Mesenteric fat pad (tissue), 1 donor: ENCODE data around the gene CAMK2A. TPM values are rescaled to one million over a fixed set of nuclear protein-coding genes. Genes with fewer than 3 reads are reported as not detected.

Experiments used
- DNase-seq: peaks from one replicate; pipeline ENCODE4 v3.0.0-alpha.2; 2020; ENCODE audit warnings: low spot score
- total RNA-seq: library from RNA; stranded (reverse); fragmentation: NEBNext Ultra II Directional; extraction: Animal tissue kit (Norgen Biotek cat#: 25700); gene quantifications from one replicate; pipeline ENCODE4 v1.2.1, GENCODE V29; 2021
- donor health status: DM: yes; HTN: yes; CAD: no.

Gene CAMK2A
- total RNA-seq, 1 donor from 2014 or later = not detected

DNA sequence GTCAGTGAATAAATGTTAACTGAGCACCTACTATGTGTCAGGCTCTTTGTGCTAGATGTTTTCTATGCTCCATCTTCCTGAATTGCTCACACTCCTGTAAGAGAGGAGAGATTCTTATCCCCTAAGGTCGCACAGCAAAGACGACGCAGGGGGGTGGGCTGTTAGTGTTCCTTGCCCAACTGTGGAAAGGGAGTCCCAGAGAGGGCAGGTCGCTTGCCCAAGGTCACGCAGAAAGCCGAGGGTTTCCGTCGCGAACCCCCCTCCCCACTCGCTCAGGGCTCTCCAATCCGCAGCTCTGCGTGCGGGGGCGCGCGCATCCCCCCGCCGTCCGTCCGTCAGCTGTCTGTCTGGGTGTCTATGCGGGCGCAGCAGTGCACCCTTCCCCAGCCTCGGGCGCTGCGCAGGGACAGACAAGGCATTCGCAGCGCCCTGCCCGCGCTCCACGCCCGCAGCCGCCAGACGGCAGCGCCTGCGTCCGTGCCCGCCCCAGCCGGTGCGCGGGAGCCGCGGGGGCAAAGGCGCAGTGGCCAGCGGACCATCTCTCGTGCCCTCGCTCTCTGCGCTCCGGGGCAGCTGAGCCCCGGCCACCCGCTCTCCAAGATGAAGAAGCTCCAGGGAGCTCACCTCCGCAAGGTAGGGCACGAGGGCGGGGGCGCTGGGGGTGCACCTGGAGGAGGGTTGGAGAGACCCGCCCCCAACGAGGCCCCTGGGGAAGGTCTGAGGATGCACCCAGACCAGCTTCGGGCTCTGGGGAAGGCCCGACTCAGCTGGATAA is 99.7 kb downstream of the CAMK2A start, which contains the start of gene SLC6A7:
Gene SLC6A7 (plus strand): TSS at position 335 of the 775 bp plus-strand sequence. CDS start 266 bp downstream, at position 601.
- DNase-seq = no peak

DNA sequence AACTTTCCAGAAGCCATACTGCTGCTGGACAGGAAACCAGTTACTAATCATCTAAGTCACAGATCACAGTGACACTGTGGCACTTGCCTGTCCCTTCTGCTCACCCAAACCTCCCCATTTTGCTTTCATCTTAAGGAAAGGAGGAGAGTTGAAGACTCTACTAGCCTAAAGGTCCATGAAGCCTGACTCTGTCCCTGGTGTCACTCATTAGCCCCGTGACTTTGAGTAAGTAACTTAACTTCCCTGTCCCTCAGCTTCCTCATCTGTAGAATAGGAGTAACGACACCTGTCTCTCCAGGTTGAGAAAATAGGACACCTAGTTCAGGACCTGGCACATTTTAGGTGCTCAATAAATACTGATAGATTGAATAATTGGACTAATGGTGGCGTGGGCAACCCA is 100.2 kb downstream of the CAMK2A start:
- DNase-seq = no peak

DNA sequence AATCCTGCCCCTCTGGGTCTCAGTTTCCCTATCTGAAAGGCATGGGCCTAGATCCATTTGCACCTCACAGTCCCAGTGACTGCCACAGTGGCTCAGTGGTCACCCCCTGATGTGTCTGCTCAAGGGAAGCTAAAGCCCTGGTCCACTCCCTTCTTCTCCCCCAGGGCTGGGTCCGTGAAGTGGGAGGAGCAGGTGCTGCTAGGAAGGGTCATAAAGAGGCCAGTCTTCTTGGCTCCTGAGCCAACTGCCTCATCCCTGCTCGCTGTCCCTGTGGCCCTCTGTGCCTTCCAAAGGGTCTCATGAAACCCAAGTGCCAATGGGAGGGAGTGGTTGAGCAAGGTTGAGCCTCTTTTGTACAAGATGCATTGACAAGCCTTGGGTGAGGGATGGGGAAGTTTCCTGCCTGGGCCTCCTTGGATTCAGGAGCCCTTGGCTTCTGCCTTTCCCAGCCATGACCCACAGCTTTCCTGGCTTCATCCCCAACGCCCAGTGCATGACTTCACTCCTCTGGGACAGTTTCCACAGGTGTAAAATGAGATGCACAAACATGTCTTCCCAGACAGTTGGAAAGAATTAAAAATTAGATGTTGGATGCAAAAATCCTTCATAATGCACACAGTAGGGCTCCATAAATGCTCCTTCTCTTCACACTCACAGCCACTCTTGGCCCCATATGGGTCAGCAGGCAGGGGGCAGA is 101.3 kb downstream of the CAMK2A start:
- DNase-seq = no peak

DNA sequence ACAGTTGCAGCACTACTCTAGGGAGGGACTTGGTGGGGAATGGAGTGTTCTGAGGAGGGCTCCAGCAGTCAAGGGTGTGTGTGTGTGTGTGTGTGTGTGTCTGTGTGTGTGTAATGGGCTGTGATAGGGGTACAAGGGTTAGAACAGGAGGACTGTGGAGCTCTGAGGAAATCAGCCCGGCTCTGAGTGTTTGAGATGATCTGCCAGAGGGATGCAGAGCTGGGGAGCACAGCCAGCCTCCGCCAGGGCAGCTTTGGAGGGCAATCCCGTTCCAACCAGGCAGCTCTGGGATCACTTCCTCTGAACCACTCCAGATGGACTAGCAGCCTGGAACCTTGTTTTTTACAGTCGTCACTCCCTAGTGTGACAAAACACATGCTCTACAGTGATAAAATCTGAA is 102.7 kb downstream of the CAMK2A start:
- DNase-seq = no peak

DNA sequence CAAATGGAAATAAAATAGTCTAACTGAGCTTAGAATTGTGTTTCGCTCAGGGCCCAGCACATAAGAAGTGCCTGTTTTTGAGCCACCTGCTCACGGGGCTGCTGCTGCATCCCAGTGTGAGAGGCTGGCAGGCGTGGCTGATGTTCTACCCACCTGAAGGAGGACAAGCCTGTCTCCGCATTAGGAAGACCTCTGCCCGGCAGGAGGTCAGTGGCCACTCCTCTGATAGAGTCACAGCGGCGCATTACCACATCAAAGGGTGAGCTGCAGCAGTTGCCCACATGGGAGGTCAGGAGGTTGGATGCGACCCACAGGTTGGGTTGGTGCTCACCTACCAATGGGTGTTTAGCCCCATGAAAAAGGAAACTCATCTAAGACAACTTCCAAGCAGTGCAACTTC is 103.4 kb downstream of the CAMK2A start:
- DNase-seq = no peak

DNA sequence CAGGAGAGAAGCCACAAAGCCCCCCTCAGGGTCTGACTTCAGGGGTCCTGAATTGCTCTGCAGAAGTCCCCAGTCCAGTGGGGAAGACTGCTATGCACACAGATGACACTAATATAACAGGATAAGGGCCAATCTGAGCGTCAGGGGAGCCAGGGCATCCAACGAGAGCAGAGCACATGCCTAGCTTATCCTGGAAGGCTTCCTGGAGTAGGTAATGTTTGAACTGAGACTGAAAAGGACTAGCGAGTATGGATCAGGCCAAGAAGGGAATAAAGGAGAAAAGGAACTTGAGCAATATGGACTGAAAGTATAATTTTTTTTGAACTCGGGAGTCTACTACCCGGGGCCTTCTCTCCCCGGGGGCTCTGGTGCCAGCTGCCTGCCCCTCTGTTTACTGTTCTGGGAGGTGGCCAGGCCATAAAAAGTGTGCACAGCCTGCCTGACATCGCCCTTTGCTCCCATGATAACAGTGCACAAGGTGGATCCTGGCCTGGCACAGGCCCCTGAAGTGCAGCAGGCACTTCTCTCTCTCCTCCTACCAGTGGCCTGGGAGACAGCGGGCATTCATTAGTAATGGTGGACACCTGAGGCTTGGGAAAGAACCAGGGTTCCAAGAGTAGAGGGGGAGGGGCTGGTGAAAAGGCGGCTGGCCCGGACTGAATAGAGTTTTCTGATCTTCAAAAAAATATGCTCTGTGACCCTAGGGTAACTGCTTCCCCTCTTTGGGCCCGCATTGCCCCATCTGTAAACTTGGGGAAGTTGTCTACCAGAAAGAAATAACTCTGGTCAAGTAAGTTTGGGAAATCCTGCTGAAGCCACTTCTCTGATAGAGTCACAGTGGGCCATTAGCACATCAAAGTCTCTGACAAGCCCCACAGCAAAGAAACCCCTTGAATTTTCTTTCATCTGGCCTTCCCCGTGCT is 104.3 kb downstream of the CAMK2A start:
- DNase-seq = no peak

DNA sequence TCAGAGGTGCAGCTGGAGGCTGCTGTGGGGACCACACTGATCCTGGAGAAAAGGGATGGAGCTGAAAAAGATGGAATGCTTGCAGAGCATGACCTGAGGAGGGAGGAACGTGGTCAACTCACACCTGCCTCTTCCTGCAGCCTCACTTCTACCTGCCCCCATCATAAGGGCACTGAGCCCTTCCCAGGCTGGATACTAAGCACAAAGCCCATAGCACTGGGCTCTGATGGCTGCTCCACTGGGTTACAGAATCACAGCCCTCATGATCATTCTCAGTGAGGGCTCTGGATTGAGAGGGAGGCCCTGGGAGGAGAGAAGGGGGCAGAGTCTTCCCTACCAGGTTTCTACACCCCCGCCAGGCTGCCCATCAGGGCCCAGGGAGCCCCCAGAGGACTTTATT is 105.6 kb downstream of the CAMK2A start:
- no peak for DNase-seq

DNA sequence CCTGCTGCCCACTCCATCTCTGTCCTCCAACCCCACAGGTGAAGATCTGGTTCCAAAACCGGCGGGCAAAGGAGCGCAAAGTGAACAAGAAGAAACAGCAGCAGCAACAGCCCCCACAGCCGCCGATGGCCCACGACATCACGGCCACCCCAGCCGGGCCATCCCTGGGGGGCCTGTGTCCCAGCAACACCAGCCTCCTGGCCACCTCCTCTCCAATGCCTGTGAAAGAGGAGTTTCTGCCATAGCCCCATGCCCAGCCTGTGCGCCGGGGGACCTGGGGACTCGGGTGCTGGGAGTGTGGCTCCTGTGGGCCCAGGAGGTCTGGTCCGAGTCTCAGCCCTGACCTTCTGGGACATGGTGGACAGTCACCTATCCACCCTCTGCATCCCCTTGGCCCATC is 106.1 kb downstream of the CAMK2A start:
- no peak for DNase-seq

DNA sequence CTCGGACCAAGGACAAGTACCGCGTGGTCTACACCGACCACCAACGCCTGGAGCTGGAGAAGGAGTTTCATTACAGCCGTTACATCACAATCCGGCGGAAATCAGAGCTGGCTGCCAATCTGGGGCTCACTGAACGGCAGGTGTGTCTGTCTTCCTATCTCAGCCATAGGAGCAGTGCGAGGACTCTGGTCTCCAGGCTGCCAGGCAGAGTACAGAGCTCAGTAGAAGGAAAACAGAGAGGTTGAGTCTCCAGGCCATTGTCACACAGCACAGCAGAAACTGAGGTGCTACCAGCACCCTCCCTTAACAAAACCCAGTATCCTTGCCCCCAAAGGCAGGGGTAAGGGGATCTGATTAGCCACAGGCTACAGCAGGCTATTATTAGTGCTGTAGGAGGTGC is 106.8 kb downstream of the CAMK2A start:
- DNase-seq = no peak

DNA sequence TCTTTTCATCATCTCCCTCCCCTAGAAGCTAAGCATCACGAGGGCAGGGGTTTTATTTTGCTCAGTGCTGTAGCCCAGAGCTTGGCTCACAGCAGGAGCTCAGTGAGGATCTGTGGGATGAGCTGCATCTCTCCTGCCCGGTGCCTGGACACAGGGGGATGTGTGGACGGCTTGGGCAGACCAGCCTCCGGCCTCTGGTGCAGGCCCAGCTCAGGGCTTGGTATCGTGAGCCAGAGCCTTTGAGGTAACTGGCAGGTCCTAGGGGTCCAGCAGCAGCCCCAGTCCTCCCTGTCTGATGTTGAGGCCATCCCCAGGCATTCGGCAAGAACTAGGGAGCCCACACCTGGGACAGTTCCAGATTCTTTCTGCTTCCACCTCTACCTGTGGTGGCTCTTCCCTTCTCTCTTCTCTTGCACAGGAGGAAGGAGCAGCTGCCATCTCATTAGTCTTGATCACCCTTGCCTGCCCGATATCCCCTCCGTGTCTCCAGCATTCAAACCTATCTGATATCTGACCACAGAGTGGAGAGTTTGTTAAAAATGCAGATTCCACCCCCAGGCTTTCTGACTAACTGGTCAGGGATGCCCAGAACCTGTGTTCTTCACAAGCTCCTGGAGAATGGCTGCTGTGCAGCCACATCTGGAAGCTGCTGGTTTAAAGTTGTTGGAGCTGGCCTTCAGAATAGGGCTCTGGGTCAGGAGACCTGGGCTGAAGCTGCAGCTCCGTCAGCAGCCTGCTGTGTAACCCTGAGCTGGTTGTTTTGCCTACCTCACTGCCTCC is 107.6 kb downstream of the CAMK2A start:
- no peak for DNase-seq

DNA sequence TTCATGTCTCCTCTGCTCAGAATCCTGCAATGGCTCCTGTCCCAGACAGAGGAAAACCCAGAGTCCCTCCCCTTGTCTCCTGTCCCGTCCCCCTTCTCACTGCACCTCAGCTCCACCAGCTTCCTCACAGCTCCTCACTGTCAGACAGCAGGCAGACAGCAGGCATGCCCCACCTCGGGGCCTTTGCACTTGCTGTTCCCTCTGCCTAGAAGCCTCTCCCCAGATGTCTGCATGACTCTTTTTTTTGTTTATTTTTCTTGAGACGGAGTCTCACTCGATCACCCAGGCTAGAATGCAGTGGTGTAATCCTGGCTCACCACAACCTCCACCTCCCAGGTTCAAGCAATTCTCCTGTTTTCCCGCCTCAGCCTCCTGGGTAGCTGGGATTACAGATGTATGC is 108.5 kb downstream of the CAMK2A start:
- no peak for DNase-seq

DNA sequence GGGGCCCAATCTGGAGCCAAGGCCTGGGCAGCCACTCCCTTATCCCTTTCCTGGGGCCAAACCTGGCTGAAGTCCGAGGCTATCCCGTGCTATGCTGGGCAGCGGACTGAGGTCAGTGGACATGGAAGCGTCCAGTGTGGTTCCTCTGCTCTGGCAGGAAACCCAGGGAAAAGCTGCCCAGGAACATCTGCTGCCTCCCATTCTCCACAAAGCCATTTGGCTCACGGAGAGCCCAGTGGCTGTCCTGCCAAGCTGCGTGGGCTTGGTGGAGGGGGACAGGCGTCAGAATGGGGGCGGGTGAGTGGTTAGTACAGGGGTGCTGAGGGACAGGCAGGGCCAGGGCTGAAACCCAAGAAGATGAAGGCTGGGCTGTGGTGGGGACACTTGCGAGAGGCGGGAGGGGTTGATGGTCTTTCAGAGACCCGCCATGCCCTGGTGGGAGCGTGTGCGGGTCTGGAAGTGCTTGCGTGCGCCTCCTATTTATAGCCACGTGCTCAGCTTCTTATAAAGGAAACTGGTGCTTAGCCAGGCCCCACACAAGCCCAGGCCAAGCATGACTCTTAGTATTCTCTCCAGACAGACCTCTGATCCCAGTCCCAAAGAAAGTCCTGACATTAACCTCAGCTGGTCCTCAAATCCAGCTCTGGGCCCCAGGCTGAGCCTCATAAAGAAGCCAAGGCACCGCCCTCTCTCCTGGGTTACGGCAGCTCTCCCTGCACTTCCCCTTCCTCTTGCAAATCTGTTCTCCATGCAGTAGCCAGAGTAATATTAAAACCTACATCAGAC is 109.1 kb downstream of the CAMK2A start:
- no peak for DNase-seq

DNA sequence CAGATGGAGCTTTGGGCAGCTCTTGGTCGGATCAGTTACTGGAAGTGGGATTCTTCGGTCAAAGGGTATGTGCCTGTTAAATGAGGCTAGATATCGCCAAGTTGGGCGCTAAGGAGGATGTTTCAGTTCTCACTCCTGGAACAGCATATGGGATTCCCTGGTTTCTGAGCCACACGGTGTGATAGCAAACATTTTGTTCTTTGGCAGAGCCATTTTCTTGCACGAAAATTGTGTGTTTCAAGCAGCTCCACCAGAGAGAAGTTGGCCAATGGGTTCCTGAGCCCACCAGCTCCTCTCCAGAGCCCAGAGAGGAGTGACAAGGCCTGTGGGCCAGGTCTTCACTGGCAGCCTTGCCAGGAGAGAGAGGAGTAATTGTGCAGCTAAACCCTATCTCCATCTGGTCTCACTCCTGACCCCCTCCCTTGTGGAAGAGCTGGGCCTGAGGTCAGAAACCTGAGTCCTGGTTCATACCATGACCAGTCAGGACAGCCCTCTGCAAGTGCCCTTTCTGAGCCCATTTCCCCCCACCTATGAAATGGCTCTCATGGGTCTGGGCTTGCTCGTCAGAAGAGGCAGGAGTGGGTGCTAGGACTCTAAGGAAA is 110.5 kb downstream of the CAMK2A start:
- DNase-seq = no peak

DNA sequence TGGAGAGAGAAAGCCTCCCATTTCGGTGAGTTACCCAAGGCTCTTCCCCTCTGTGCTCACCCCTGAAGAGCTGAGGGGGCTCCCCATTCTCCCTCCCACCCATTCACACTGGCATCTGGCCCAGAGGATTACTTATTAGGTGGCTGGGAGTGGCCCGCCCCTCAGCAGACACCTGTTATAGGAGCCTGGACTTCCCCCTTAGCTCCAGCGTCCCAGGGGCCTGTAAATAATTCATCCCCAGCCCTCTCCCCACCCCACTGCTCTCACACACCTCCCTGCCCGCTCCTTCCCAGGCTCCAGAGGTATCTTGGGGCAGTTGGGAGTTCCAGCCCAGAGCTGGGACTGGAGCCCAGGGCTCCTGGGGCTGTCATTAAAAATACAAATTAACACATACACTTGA is 111.3 kb downstream of the CAMK2A start:
- DNase-seq = no peak

DNA sequence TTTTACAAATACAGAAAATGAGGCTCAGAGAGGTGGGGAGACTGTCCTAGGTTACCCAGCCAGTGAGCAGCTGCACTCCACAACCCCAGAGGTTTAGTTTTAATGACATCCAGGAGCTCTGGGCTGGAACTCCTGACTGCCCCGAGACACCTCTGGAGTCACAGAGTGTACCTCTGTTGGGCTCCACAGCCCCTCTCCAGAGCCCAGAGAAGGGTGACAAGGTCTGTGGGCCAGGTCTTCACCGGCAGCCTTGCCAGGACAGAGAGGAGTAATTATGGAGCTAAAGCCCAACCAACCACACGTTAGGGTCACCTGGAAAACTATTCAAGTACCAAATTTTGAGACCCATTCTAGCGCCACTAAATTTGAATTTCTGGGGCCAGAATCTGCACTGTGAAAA is 111.9 kb downstream of the CAMK2A start:
- DNase-seq = no peak

DNA sequence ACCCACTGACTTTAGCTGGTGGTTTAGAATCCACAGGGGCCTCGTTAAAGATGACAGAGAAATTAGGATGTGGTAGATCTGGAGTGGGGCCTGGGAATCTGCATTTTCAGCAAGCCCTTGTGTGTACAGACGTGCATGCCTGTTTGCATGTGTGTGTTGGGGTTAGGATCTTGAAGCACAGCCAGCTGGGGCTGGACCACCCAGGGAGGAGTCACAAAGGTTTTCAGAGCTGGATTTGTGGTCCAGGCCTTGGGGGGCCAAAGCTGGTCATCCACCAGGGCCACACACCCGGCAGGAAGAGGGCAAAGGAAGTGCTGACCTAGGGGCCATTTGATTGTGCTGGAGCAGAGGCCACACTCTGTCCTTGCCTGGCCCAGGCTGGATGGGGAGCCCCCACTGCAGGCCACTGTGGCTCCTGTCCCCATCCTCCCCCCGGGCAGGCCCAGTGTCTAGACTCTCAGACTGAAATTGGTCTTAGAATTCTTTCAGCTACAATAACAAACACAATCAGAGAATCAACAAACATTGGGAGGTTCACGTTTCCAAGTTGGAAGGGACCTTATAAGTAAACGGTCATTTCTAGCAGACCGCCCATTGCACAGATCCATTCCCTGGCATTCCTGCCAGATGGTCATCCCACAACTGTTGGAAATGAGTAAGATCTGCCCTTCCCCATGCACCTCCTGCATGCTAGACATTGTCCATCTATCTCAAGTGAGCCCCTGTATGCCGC is 112.7 kb downstream of the CAMK2A start:
- DNase-seq = no peak

DNA sequence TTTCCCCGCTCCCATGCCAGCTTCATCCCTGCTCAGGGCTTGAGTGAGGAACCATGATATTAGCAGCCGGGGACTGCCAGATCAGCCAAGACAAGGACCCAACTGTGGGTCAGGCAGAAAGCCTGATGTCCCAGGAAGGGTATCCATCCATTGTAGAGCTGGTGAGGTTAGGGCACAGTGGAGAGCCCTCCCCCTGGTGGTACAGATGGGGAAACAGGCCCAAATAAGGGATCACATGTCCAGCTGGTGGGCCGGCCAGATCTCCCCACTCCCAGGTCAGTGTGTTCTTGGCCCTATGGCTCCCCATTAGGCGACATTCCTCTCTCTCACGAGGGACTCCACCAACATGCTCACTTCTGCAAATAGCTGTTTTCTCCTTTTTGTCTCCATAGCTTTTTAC is 114.0 kb downstream of the CAMK2A start:
- no peak for DNase-seq

DNA sequence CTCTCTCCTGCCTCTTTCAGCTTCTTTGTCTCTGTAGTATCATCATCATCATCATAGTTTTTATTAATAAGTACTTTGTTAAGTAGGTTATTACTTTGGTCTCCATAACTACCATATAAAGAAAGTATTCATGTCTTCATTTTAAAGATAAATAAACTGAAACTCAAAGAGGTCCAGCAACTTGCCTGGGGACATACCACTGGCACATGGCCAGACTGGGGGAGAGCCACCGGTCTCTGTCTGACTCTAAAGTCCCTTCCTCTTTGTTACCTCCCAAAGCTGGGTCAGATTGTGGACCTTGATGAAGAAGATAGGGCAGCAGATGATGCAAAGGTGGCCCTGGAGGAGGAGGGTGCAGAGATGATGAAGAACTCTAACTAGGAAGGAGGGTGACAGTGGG is 114.5 kb downstream of the CAMK2A start:
- DNase-seq = no peak

DNA sequence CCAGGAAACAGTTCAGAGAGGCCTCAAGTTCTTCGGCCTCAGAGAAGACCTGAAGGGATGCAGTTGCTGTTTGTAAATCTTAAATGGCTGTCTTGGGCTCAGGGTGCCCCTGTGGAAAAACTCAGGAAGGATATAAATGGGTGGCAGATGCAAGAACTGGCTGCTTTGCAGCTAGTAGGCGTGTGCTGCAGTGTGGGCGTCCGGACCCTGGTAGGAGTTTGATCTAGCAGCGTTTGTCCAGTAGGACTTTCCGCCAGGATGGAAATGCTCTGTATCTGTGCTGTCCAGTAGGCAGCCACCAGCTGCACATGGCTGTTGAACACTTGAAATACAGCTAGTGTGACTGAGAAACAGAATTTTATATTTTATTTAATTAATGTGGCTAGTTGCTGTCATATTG is 115.3 kb downstream of the CAMK2A start:
- DNase-seq = no peak
